ENCODE data around the gene PXMP2.

GRCh38 chr12:132649226-132649945 is 38.0 kb upstream of the PXMP2 start:
- TF ChIP-seq, protein P1, sequence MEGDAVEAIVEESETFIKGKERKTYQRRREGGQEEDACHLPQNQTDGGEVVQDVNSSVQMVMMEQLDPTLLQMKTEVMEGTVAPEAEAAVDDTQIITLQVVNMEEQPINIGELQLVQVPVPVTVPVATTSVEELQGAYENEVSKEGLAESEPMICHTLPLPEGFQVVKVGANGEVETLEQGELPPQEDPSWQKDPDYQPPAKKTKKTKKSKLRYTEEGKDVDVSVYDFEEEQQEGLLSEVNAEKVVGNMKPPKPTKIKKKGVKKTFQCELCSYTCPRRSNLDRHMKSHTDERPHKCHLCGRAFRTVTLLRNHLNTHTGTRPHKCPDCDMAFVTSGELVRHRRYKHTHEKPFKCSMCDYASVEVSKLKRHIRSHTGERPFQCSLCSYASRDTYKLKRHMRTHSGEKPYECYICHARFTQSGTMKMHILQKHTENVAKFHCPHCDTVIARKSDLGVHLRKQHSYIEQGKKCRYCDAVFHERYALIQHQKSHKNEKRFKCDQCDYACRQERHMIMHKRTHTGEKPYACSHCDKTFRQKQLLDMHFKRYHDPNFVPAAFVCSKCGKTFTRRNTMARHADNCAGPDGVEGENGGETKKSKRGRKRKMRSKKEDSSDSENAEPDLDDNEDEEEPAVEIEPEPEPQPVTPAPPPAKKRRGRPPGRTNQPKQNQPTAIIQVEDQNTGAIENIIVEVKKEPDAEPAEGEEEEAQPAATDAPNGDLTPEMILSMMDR (IDR thresholded peaks at IDR 0.05) = no peak
- TF ChIP-seq EZH2 (IDR thresholded peaks at IDR 0.05) (no peak), EZH2phosphoT487 (IDR thresholded peaks at IDR 0.05) (no peak)

All from neural progenitor cell (in vitro differentiated cells).